T-cell (primary cell): ENCODE results near the gene PGP. TPM values are rescaled to one million over a fixed set of nuclear protein-coding genes. Genes with fewer than 3 reads are reported as not detected.

Experiments used
- ATAC-seq, 4 experiments: fragments of 200-7000 bp in 3 of 4; fragments of 150-1000 bp in 1 of 4; cut with Tn5 transposase; replicated peaks in 1 of 4; 1 replicate in 3 of 4; 2 replicates in 1 of 4; pipeline ENCODE4 v1.10.0; 2021; ENCODE audit warnings: moderate library complexity in 3 of 4, mild to moderate bottlenecking in 2 of 4, moderate number of reproducible peaks in 1 of 4
- CTCF ChIA-PET, 2 donors: fragments of 300-600 bp; sonication (Branson Sonifier 250); formaldehyde crosslinking; loops; one replicate each; lab custom pipeline; 2022; ENCODE audit warnings: antibody characterized with exemption in 2 of 2; lab: Charles Lee
- POLR2A ChIA-PET, 2 donors: fragments of 300-600 bp; sonication (Branson Sonifier 250); formaldehyde crosslinking; loops; one replicate each; lab custom pipeline; 2022; ENCODE audit warnings: antibody characterized with exemption in 2 of 2; lab: Charles Lee
- DNase-seq, 35 experiments: peaks; one replicate each; pipeline versions ENCODE4 v3.0.0 to v3.0.0-alpha.2; 2013 to 2023
- H3K27ac ChIP-seq: one replicate; pipeline ENCODE4 v1.5.1; 2013; ENCODE audit warnings: low read length
- H3K27me3 ChIP-seq, 2 experiments: replicated peaks in 1 of 2; 1 replicate in 1 of 2; 2 replicates in 1 of 2; pipeline versions ENCODE4 v1.6.1 to v1.7.0; 2013; ENCODE audit warnings: low read length in 1 of 2, mixed read lengths in 1 of 2; ENCODE audit not compliant: control insufficient read depth in 2 of 2, insufficient read depth in 2 of 2; ENCODE audit errors: extremely low read depth in 1 of 2
- H3K36me3 ChIP-seq, 2 donors: 1 replicate in 1 of 2; 2 replicates in 1 of 2; pipeline versions ENCODE4 v1.6.1 to v1.7.0; 2013; ENCODE audit warnings: low read length in 1 of 2; ENCODE audit not compliant: control insufficient read depth in 2 of 2, insufficient read depth in 1 of 2; ENCODE audit errors: extremely low read depth in 1 of 2
- H3K4me1 ChIP-seq, 2 experiments: 1 replicate in 1 of 2; 2 replicates in 1 of 2; pipeline versions ENCODE4 v1.6.1 to v1.7.0; 2013; ENCODE audit warnings: low read length in 2 of 2, mixed read lengths in 1 of 2; ENCODE audit not compliant: insufficient read depth in 2 of 2, control insufficient read depth in 1 of 2; ENCODE audit errors: extremely low read depth in 1 of 2
- H3K4me3 ChIP-seq, 2 donors: 1 replicate in 1 of 2; 2 replicates in 1 of 2; pipeline versions ENCODE4 v1.5.1 to v1.7.0; 2013; ENCODE audit warnings: mild to moderate bottlenecking in 2 of 2, low read length in 1 of 2, moderate library complexity in 1 of 2; ENCODE audit not compliant: control insufficient read depth in 1 of 2; ENCODE audit errors: extremely low read depth in 1 of 2
- H3K9me3 ChIP-seq: 2 replicates; pipeline ENCODE4 v1.7.0; 2013
- H3K27ac Mint-ChIP-seq, 2 donors: one replicate each; pipeline ENCODE4 v1.8.0; 2020 to 2021; ENCODE audit warnings: mild to moderate bottlenecking in 2 of 2, mixed read lengths in 2 of 2
- H3K27me3 Mint-ChIP-seq, 2 donors: one replicate each; pipeline ENCODE4 v1.8.0; 2021 to 2022; ENCODE audit warnings: mixed read lengths in 2 of 2
- H3K36me3 Mint-ChIP-seq: one replicate; pipeline ENCODE4 v1.8.0; 2021; ENCODE audit warnings: mixed read lengths
- H3K4me1 Mint-ChIP-seq, 3 donors: one replicate each; pipeline ENCODE4 v1.8.0; 2020 to 2022; ENCODE audit warnings: mixed read lengths in 3 of 3, mild to moderate bottlenecking in 1 of 3
- H3K4me3 Mint-ChIP-seq, 3 donors: one replicate each; pipeline ENCODE4 v1.8.0; 2020 to 2022; ENCODE audit warnings: mild to moderate bottlenecking in 3 of 3, mixed read lengths in 3 of 3, moderate library complexity in 3 of 3
- H3K9me3 Mint-ChIP-seq, 3 donors: one replicate each; pipeline ENCODE4 v1.8.0; 2020 to 2022; ENCODE audit warnings: mixed read lengths in 3 of 3
- WGBS: methylation state at CpG from one replicate; pipeline ENCODE4 v1.1.5; 2013; ENCODE audit warnings: missing lambda C conversion rate; ENCODE audit not compliant: insufficient coverage; 5-methylcytosine and 5-hydroxymethylcytosine counted together
- total RNA-seq, 35 experiments: library from RNA in 6 of 35; stranded (reverse) in 6 of 35; fragments of 120-200 nt in 1 of 35; gene quantifications; one replicate each; pipeline versions ENCODE4 v1.2.1 to v1.2.4 and lab custom pipeline; 2013 to 2026

Gene PGP
- total RNA-seq, 5 donors from 2014 or later (not counting 1 experiment from before 2014, with no cell fraction given) = 12.7 to 23.1 (median 20.4) TPM

GRCh38 chr16:2210009-2210332, 4.7 kb downstream of the PGP start:
- POLR2A ChIA-PET = no interaction called here
- H3K27ac Mint-ChIP-seq = no peak overlapping the region

DNA sequence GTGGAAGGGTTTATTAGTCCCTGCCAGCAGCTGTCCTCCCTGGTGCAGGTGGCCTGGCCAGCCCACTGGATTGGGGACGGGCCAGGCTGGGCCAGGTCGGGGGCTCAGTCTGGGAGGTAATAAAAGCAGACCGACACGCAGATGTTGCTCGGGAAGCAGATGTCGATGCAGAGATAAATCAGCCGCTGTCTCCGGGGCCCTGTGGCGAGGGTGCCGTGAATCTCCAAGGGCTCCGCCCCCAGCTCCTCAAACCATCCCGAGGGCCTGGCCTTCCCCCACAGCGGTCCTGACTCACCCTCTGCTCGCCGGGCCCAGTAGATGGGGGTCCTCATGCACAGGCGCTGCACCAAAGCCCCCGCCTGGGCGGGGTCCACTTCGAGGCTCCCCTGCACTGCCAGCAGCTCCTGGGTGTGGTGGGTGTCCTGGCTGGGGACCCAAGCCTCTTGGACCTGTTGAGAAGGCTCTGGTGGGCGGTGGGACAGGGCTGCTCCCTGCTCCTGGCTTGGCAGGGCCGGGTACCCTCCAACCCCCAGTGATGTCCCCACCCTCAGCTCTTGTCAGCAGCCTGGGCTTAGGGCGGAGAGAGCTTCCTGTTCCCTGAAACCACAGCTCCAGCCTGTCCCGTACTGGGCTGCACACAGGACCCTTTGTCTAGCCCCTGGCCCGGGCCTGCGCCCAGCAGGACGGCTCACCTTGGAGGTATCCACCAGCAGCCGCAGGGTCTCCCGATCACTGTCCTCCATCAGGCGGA, 5.2 kb downstream of the PGP start:
- Mint-ChIP-seq H3K27ac (no peak overlapping the region), H3K36me3 (peaks cover 9% of the 10 kb centered on the region), H3K9me3 (no peaks in the 10 kb centered on the region), H3K27me3 (no peaks in the 10 kb centered on the region), H3K4me1 (peaks cover 32 to 34% (median 33%) of the 10 kb centered on the region in 3 donors), H3K4me3 (no peak overlapping the region)
- H3K27ac ChIP-seq = no peak overlapping the region
- ChIA-PET CTCF (no interaction called here), POLR2A (no interaction called here)
- DNase-seq (no peak), ATAC-seq (no peak)
- H3K9me3 ChIP-seq = no peaks in the 10 kb centered on the region
- H3K36me3 ChIP-seq = peaks cover 13 to 38% of the 10 kb centered on the region in 2 donors
- H3K4me1 ChIP-seq = peaks cover 10 to 48% of the 10 kb centered on the region in 2 experiments
- WGBS = 94% methylated on average over 15 of the region's 29 CpGs
- no peaks in the 10 kb centered on the region for H3K27me3 ChIP-seq
- no peak overlapping the region for H3K4me3 ChIP-seq

More at GRCh38 chr16:2210009-2210332, 4.7 kb downstream of the PGP start:
- Mint-ChIP-seq H3K36me3 (peaks cover 9% of the 10 kb centered on the region), H3K4me1 (peaks cover 27 to 30% (median 30%) of the 10 kb centered on the region in 3 donors), H3K27me3 (no peaks in the 10 kb centered on the region), H3K9me3 (no peaks in the 10 kb centered on the region), H3K4me3 (no peak overlapping the region)
- no peak overlapping the region for H3K4me3 ChIP-seq
- 97% methylated on average over 16 of the region's 17 CpGs for WGBS
- DNase-seq (no peak), ATAC-seq (no peak)
- H3K27me3 ChIP-seq = no peaks in the 10 kb centered on the region
- peaks cover 13 to 38% of the 10 kb centered on the region in 2 donors for H3K36me3 ChIP-seq
- CTCF ChIA-PET = no interaction called here
- H3K4me1 ChIP-seq = peaks cover 10 to 42% of the 10 kb centered on the region in 2 experiments
- no peaks in the 10 kb centered on the region for H3K9me3 ChIP-seq
- no peak overlapping the region for H3K27ac ChIP-seq

DNA sequence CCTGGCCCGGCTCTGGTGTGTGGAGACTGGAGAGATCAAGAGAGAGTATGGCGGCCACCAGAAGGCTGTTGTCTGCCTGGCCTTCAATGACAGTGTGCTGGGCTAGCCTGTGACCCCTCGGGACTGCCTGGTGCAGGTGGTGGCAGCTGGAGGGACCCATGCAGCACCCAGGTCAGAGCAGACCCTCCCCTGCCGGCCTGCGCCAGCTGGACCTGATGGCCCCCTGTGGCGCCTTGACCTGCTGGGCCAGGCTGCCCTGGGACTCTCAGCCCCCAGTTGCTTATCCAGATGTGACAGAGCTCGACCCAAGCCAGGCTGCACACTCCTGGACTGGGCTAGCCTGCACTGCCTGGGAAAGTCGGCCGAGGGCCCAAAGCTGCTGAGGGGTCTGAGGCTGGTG, 5.9 kb downstream of the PGP start:
- WGBS = 93% methylated on average over 8 of the region's 9 CpGs
- no peak for DNase-seq
- H3K4me3 ChIP-seq = no peak overlapping the region
- Mint-ChIP-seq H3K27me3 (no peaks in the 10 kb centered on the region), H3K4me1 (peaks cover 35% of the 10 kb centered on the region in 3 donors), H3K4me3 (no peak overlapping the region), H3K27ac (no peak overlapping the region), H3K36me3 (peaks cover 9% of the 10 kb centered on the region), H3K9me3 (no peaks in the 10 kb centered on the region)
- ChIA-PET CTCF (no interaction called here), POLR2A (interaction anchor here in 1 of 2 donors (0.5 kb wide), 1 partner anchor 11 kb away, joined by 4 read pairs; no protein-coding TSS in a partner anchor)
- peaks cover 13 to 38% of the 10 kb centered on the region in 2 donors for H3K36me3 ChIP-seq
- no peak overlapping the region for H3K27ac ChIP-seq
- no peaks in the 10 kb centered on the region for H3K9me3 ChIP-seq
- H3K4me1 ChIP-seq = peaks cover 10 to 44% of the 10 kb centered on the region in 2 experiments
- H3K27me3 ChIP-seq = no peaks in the 10 kb centered on the region
- no peak for ATAC-seq

- Histone ChIP-seq H3K36me3 (peaks cover 13 to 38% of the 10 kb centered on the region in 2 donors), H3K27ac (no peak overlapping the region), H3K9me3 (no peaks in the 10 kb centered on the region), H3K27me3 (no peaks in the 10 kb centered on the region), H3K4me1 (peaks cover 5 to 39% of the 10 kb centered on the region in 2 experiments), H3K4me3 (no peak overlapping the region)
- Mint-ChIP-seq H3K36me3 (peaks cover 9% of the 10 kb centered on the region), H3K27ac (no peak overlapping the region), H3K4me1 (peaks cover 31 to 33% (median 31%) of the 10 kb centered on the region in 3 donors), H3K4me3 (no peak overlapping the region), H3K27me3 (no peaks in the 10 kb centered on the region), H3K9me3 (no peaks in the 10 kb centered on the region)
- DNase-seq (no peak), ATAC-seq (no peak)
- CTCF ChIA-PET = interaction anchor here in 1 of 2 donors (0.6 kb wide), 1 partner anchor 43 kb away, joined by 3 read pairs; the partner anchor contains the start of gene ECI1
- POLR2A ChIA-PET = interaction anchor here in 1 of 2 donors (0.5 kb wide), 1 partner anchor 12 kb away, joined by 4 read pairs; no protein-coding TSS in a partner anchor
- 90% methylated on average over 17 of the region's 23 CpGs for WGBS
Measured at GRCh38 chr16:2208308-2208707, 6.3 kb downstream of the PGP start.

- Histone ChIP-seq H3K4me3 (no peak overlapping the region), H3K4me1 (peaks cover 4 to 35% of the 10 kb centered on the region in 2 experiments), H3K27me3 (no peaks in the 10 kb centered on the region), H3K27ac (no peak overlapping the region), H3K36me3 (peaks cover 13 to 38% of the 10 kb centered on the region in 2 donors), H3K9me3 (no peaks in the 10 kb centered on the region)
- peak overlapping the region in 2 of 3 donors; percentile 58 to 78 for H3K4me3 Mint-ChIP-seq
- no peaks in the 10 kb centered on the region for H3K9me3 Mint-ChIP-seq
- 96% methylated on average over 6 of the region's 9 CpGs for WGBS
- peaks cover 9% of the 10 kb centered on the region for H3K36me3 Mint-ChIP-seq
- no peaks in the 10 kb centered on the region for H3K27me3 Mint-ChIP-seq
- ATAC-seq (no peak), DNase-seq (no peak)
- POLR2A ChIA-PET = no interaction called here
- CTCF ChIA-PET = interaction anchor here in 1 of 2 donors (0.6 kb wide), 1 partner anchor 44 kb away, joined by 3 read pairs; the partner anchor contains the start of gene ECI1
- no peak overlapping the region for H3K27ac Mint-ChIP-seq
- peaks cover 26 to 28% (median 27%) of the 10 kb centered on the region in 3 donors for H3K4me1 Mint-ChIP-seq
Measured at GRCh38 chr16:2207872-2208271, 6.8 kb downstream of the PGP start.

DNA sequence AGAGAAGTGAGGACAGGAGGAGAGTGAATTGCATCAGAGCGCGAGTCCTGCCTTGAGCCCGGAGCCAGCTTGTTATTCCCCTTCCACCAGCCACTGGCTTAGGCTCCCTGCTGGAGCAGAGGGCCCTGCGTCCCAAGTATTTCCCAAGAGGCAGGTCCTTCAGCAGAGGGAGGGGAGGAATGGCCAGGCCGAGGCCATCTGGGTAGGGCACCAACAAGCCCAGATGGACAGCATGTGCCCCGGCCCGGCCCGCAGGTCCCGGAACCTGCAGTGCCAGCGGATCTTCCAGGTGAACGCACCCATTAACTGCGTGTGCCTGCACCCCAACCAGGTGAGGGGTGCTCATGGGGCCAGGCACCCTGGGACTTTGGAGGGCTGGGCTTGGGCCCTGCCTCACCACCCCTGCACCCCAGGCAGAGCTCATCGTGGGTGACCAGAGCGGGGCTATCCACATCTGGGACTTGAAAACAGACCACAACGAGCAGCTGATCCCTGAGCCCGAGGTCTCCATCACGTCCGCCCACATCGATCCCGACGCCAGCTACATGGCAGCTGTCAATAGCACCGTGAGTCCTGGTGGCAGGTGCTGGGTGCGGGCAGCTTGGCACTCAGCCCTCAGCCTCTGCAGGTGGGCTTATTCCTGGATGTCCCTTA, 7.7 kb downstream of the PGP start:
- no peak for ATAC-seq

More for the DNA sequence above, 7.7 kb downstream of the PGP start:
- H3K27me3 ChIP-seq = no peaks in the 10 kb centered on the region
- WGBS = 93% methylated on average over 20 of the region's 23 CpGs
- POLR2A ChIA-PET = no interaction called here
- DNase-seq = no peak
- CTCF ChIA-PET = no interaction called here
- H3K27ac ChIP-seq = no peak overlapping the region
- H3K27me3 Mint-ChIP-seq = no peaks in the 10 kb centered on the region
- H3K36me3 ChIP-seq = peaks cover 7 to 30% of the 10 kb centered on the region in 2 donors
- H3K27ac Mint-ChIP-seq = peak overlapping the region in 1 of 2 donors; percentile 76
- no peaks in the 10 kb centered on the region for H3K9me3 ChIP-seq
- H3K36me3 Mint-ChIP-seq = peaks cover 9% of the 10 kb centered on the region
- H3K4me3 ChIP-seq = no peak overlapping the region
- H3K9me3 Mint-ChIP-seq = no peaks in the 10 kb centered on the region
- H3K4me1 ChIP-seq = peaks cover 4 to 27% of the 10 kb centered on the region in 2 experiments
- H3K4me3 Mint-ChIP-seq = peak overlapping the region; percentile 69 to 78 (median 73)
- peaks cover 21 to 23% (median 22%) of the 10 kb centered on the region in 3 donors for H3K4me1 Mint-ChIP-seq
